Right renal pelvis (tissue), 4 donors: Measurements from ENCODE around the gene PCDHA2. TPM values are rescaled to one million over a fixed set of nuclear protein-coding genes. Genes with fewer than 3 reads are reported as not detected.
"Not testable (repeated sequence)": the region's sequence is repeated elsewhere in the genome, so short reads cannot be mapped to it uniquely, and the experiment has no call there.

Experiments used
- DNase-seq, 4 donors: peaks; one replicate each; pipeline ENCODE4 v3.0.0-alpha.2; 2013; ENCODE audit warnings: low read depth in 4 of 4, low spot score in 3 of 4, missing footprints in 1 of 4
- polyA plus RNA-seq, 4 donors: library from polyadenylated mRNA; unstranded; fragments of 120-200 nt; gene quantifications; one replicate each; pipeline ENCODE4 v1.2.1, GENCODE V29; 2013; ENCODE audit not compliant: insufficient read length in 4 of 4

Gene PCDHA2
- polyA plus RNA-seq, 4 donors, result 0.13 to 0.30 (median 0.25) TPM

GRCh38 chr5:140808889-140809291, 14.2 kb downstream of the PCDHA2 start:
- no peak for DNase-seq

- DNase-seq, result no peak
These were observed 27.0 kb downstream of the PCDHA2 start, which contains the start of gene PCDHA5 for GRCh38 chr5:140821375-140822280. TSS of gene PCDHA5 (plus strand) at chr5:140821613.

GRCh38 chr5:140822281-140822629, 27.6 kb downstream of the PCDHA2 start:
- no peak for DNase-seq

- DNase-seq, result not testable (repeated sequence)
These were observed 28.3 kb downstream of the PCDHA2 start for GRCh38 chr5:140822969-140823368.

DNA sequence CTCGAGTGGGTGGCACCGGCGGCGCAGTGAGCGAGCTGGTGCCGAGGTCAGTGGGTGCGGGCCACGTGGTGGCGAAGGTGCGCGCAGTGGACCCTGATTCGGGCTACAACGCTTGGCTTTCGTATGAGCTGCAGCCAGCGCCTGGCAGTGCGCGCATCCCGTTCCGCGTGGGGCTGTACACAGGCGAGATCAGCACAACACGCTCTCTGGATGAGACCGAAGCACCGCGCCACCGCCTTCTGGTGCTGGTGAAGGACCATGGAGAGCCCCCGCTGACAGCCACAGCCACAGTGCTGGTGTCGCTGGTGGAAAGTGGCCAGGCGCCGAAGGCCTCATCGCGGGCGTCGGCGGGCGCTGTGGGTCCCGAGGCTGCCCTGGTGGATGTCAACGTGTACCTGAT, 28.8 kb downstream of the PCDHA2 start:
- no peak for DNase-seq

- no peak for DNase-seq
These were observed 33.2 kb downstream of the PCDHA2 start, which contains the start of gene PCDHA6 for GRCh38 chr5:140827704-140828361. TSS of gene PCDHA6 (plus strand) at chr5:140827960. CDS start at chr5:140828092, 132 bp downstream.

DNA sequence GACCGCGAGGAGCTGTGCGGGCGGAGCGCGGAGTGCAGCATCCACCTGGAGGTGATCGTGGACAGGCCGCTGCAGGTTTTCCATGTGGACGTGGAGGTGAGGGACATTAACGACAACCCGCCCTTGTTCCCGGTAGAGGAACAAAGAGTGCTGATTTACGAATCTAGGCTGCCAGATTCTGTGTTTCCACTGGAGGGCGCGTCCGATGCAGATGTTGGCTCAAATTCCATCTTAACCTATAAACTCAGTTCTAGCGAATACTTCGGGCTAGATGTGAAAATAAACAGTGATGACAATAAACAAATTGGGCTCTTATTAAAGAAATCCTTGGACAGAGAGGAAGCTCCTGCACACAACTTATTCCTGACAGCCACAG, 33.7 kb downstream of the PCDHA2 start:
- no peak for DNase-seq

GRCh38 chr5:140829511-140830501, 35.2 kb downstream of the PCDHA2 start:
- not testable (repeated sequence) for DNase-seq

DNA sequence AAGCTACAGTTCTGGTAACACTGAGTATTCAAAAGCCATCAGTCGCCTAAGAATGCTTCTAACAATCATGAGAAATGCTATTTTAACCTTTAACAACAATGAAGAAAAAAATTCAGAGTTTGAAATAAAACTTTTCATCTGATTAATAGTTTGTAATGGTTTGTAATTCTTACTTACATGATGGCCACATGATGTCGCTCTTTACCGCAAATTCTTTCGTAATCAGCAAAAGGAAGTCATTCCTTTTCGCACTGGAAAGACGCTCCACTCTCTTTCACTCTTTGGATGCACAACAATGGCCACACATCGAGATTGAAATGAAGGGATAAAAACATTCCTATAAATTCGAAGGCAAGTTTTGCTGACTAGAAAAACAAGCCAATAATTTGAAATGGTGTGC, 39.3 kb downstream of the PCDHA2 start, which contains the start of gene PCDHA7:
PCDHA7 (plus strand) TSS at position 277 of the 400 bp plus-strand sequence; CDS start at position 392, 115 bp downstream.
- DNase-seq, result no peak

DNA sequence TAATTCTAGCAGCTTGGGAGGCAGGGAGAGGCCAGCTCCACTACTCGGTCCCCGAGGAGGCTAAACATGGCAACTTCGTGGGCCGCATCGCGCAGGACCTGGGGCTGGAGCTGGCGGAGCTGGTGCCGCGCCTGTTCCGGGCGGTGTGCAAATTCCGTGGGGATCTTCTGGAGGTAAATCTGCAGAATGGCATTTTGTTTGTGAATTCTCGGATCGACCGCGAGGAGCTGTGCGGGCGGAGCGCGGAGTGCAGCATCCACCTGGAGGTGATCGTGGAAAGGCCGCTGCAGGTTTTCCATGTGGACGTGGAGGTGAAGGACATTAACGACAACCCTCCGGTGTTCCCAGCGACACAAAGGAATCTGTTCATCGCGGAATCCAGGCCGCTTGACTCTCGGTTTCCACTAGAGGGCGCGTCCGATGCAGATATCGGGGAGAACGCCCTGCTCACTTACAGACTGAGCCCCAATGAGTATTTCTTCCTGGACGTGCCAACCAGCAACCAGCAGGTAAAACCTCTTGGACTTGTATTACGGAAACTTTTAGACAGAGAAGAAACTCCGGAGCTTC, 39.9 kb downstream of the PCDHA2 start:
- DNase-seq, result not testable (repeated sequence)

GRCh38 chr5:140835622-140836510, 41.2 kb downstream of the PCDHA2 start:
- no peak for DNase-seq

DNA sequence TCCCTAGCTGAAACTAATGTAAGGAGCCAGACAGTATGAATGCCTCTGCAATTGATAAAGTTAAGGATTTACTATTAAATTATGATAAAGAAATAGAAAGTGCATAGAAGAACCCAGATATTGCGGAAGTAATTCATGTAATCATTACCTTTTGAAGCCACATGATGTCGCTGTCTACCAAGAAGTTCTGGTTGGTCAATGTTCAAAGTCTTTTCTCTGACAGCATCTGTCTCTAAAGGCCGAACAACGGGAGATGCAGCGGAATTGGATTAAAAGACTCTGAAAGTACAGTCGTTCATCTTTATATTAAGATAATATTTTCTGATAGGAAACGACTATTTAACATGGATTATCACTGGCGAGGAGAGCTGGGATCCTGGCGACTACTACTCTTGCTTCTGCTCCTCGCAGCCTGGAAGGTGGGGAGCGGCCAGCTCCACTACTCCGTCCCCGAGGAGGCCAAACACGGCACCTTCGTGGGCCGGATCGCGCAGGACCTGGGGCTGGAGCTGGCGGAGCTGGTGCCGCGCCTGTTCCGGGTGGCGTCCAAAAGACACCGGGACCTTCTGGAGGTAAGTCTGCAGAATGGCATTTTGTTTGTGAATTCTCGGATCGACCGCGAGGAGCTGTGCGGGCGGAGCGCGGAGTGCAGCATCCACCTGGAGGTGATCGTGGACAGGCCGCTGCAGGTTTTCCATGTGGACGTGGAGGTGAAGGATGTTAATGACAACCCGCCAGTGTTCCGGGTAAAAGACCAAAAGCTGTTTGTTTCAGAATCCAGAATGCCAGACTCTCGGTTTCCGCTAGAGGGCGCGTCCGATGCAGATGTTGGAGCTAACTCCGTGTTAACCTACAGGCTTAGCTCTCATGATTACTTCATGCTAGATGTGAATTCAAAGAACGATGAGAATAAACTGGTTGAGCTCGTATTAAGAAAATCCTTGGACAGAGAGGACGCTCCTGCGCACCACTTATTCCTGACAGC, 46.6 kb downstream of the PCDHA2 start, which contains the start of gene PCDHA8:
PCDHA8 (plus strand) TSS at position 210 of the 985 bp plus-strand sequence; CDS start at position 345, 135 bp downstream.
- peak in 1 of 4 donors; percentile 3 for DNase-seq

DNA sequence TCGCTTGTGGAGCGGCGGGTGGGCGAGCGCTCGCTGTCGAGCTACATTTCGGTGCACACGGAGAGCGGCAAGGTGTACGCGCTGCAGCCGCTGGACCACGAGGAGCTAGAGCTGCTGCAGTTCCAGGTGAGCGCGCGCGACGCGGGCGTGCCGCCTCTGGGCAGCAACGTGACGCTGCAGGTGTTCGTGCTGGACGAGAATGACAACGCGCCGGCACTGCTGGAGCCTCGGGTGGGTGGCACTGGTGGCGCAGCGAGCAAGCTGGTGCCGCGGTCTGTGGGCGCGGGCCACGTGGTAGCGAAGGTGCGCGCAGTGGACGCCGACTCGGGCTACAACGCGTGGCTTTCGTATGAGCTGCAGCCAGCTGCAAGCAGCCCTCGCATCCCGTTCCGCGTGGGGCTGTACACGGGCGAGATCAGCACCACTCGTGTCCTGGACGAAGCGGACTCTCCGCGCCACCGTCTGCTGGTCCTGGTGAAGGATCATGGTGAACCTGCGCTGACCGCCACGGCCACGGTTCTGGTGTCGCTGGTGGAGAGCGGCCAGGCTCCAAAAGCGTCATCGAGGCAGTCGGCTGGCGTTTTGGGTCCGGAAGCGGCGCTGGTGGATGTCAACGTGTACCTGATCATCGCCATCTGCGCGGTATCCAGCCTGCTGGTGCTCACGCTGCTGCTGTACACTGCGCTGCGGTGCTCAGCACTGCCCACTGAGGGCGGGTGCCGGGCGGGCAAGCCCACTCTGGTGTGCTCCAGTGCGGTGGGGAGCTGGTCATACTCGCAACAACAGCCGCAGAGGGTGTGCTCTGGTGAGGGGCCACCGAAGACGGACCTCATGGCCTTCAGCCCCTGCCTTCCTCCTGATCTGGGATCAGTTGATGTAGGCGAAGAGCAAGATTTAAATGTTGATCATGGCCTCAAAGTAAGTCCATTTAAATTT, 48.4 kb downstream of the PCDHA2 start:
- no peak for DNase-seq
